Vein endothelial cell (primary cell): ENCODE results near the gene MALT1. TPM values are rescaled to one million over a fixed set of nuclear protein-coding genes. Genes with fewer than 3 reads are reported as not detected.

Experiments
- total RNA-seq: library from RNA; depleted of rRNA; stranded (reverse); fragments of >200 nt; gene quantifications from 2 replicates; pipeline ENCODE4 v1.2.3, GENCODE V29; 2012

Gene MALT1, protein sequence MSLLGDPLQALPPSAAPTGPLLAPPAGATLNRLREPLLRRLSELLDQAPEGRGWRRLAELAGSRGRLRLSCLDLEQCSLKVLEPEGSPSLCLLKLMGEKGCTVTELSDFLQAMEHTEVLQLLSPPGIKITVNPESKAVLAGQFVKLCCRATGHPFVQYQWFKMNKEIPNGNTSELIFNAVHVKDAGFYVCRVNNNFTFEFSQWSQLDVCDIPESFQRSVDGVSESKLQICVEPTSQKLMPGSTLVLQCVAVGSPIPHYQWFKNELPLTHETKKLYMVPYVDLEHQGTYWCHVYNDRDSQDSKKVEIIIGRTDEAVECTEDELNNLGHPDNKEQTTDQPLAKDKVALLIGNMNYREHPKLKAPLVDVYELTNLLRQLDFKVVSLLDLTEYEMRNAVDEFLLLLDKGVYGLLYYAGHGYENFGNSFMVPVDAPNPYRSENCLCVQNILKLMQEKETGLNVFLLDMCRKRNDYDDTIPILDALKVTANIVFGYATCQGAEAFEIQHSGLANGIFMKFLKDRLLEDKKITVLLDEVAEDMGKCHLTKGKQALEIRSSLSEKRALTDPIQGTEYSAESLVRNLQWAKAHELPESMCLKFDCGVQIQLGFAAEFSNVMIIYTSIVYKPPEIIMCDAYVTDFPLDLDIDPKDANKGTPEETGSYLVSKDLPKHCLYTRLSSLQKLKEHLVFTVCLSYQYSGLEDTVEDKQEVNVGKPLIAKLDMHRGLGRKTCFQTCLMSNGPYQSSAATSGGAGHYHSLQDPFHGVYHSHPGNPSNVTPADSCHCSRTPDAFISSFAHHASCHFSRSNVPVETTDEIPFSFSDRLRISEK
- total RNA-seq = 8.5 and 13.4 TPM in 2 replicates

GRCh38 chr18:58671111-58671631 lies at the start of gene MALT1:
MALT1 (plus strand) TSS chr18:58671465; CDS start chr18:58671644, 179 bp downstream.

Other genes with a start within 250 kb of the MALT1 start
- under 0.01 and 0.29 TPM in 2 replicates for gene ALPK2, start 42.4 kb upstream of the MALT1 start, total RNA-seq
- 44.7 and 72.3 TPM in 2 replicates for gene ZNF532, start 193.4 kb downstream of the MALT1 start, total RNA-seq